K562 (cell line): Measurements from ENCODE around the gene OXLD1. TPM values are rescaled to one million over a fixed set of nuclear protein-coding genes. Genes with fewer than 3 reads are reported as not detected.
A peak's percentile ranks its signal among the peaks of the same experiment; 100 is the strongest.

Source experiments
- ATAC-seq: fragments of 200-7000 bp; cut with Tn5 transposase; 3 replicates; pipeline ENCODE4 v1.9.1; 2020; ENCODE audit warnings: moderate library complexity
- BruUV-seq: library from RNA; stranded (reverse); fragments of 400-500 nt; replicated peaks from 2 replicates; lab custom pipeline; 2021; lab: Mats Ljungman, UMichigan
- CTCF ChIA-PET: fragments of 300-600 bp; formaldehyde crosslinking; extraction: SDS; loops from one replicate; lab custom pipeline; 2021; ENCODE audit warnings: low intra/inter-chr PET ratio; lab: Yijun Ruan, JAX
- POLR2A ChIA-PET: fragments of 300-600, 350-650 bp; sonication (Branson Sonifier 250); formaldehyde crosslinking; extraction: SDS; loops from one replicate; lab custom pipeline; 2021; ENCODE audit warnings: antibody characterized with exemption, inconsistent platforms; lab: Yijun Ruan, JAX
- DNase-seq, 4 experiments: peaks; one replicate each; pipeline versions ENCODE4 v3.0.0 to v3.0.0-alpha.2; 2011 to 2018; ENCODE audit warnings: low spot score in 3 of 4, mixed read lengths in 3 of 4; ENCODE audit errors: extremely low read depth in 1 of 4
- FAIRE-seq: peaks from 2 replicates; lab custom pipeline; 2011; peaks lifted over from hg19 to GRCh38; lab: Jason Lieb, UNC
- H2AFZ ChIP-seq: 2 replicates; pipeline ENCODE4 v1.6.0; 2011; ENCODE audit warnings: low read depth, low read length, control low read depth, inconsistent platforms
- H3K27ac ChIP-seq: fragments of 200-600 bp; 3 replicates; pipeline ENCODE4 v1.8.0; 2011; ENCODE audit warnings: low read depth, mild to moderate bottlenecking, control low read depth, inconsistent platforms, low read length, moderate library complexity, mixed read lengths; ENCODE audit errors: extremely low read depth
- H3K27me3 ChIP-seq, 2 experiments: fragments of 300-600 bp in 1 of 2; 2 replicates in 1 of 2; 3 replicates in 1 of 2; pipeline versions ENCODE4 v1.6.0 to v1.8.0; 2011; ENCODE audit warnings: inconsistent platforms in 2 of 2, low read length in 2 of 2, mild to moderate bottlenecking in 1 of 2, mixed read lengths in 1 of 2, moderate library complexity in 1 of 2; ENCODE audit not compliant: control insufficient read depth in 2 of 2, insufficient read depth in 2 of 2
- H3K36me3 ChIP-seq: fragments of 300-600 bp; 3 replicates; pipeline ENCODE4 v1.8.0; 2011; ENCODE audit warnings: mild to moderate bottlenecking, low read length, inconsistent platforms; ENCODE audit not compliant: control insufficient read depth, insufficient read depth
- H3K4me1 ChIP-seq, 2 experiments: fragments of 200-600 bp in 1 of 2; replicated peaks in 1 of 2; 2 replicates in 1 of 2; 3 replicates in 1 of 2; pipeline versions ENCODE4 v1.5.1 to v1.8.0; 2011; ENCODE audit warnings: inconsistent platforms in 2 of 2, low read length in 2 of 2, mild to moderate bottlenecking in 1 of 2, mixed read lengths in 1 of 2, moderate library complexity in 1 of 2; ENCODE audit not compliant: control insufficient read depth in 2 of 2, insufficient read depth in 2 of 2
- H3K4me2 ChIP-seq: 2 replicates; pipeline ENCODE4 v1.6.1; 2011; ENCODE audit warnings: low read length, control low read depth, inconsistent platforms, mixed read lengths; ENCODE audit not compliant: insufficient read depth
- H3K4me3 ChIP-seq: fragments of 200-600 bp; sonication (generic), shearing (Covaris generic); 2 replicates; pipeline ENCODE4 v1.5.1; 2016; ENCODE audit warnings: control low read depth, inconsistent platforms
- H3K79me2 ChIP-seq: fragments of 200-600 bp; 3 replicates; pipeline ENCODE4 v1.8.0; 2011; ENCODE audit warnings: low read length, inconsistent platforms; ENCODE audit not compliant: control insufficient read depth, insufficient read depth
- H3K9ac ChIP-seq, 2 experiments: 2 replicates each; pipeline versions ENCODE4 v1.6.0 to v1.6.1; 2011; ENCODE audit warnings: low read depth in 2 of 2, low read length in 2 of 2, control low read depth in 1 of 2, inconsistent platforms in 1 of 2, mild to moderate bottlenecking in 1 of 2, mixed read lengths in 1 of 2; ENCODE audit not compliant: insufficient read depth in 1 of 2
- H3K9me1 ChIP-seq: one replicate; pipeline ENCODE4 v1.6.0; 2011; ENCODE audit warnings: inconsistent platforms, mild to moderate bottlenecking, low read length, moderate library complexity; ENCODE audit not compliant: control insufficient read depth, insufficient read depth
- H3K9me3 ChIP-seq: replicated peaks from 2 replicates; pipeline ENCODE4 v1.5.1; 2011; ENCODE audit warnings: low read depth, low read length, inconsistent platforms; ENCODE audit not compliant: control insufficient read depth, insufficient read depth
- H4K20me1 ChIP-seq: replicated peaks from 2 replicates; pipeline ENCODE4 v1.6.1; 2011; ENCODE audit warnings: low read length, inconsistent platforms, mixed read lengths; ENCODE audit not compliant: control insufficient read depth, insufficient read depth
- CBFB ChIP-seq: sonication (generic); formaldehyde crosslinking; IDR thresholded peaks from 2 replicates; pipeline ENCODE4 v1.4.0; 2020; ENCODE audit warnings: mild to moderate bottlenecking, missing genetic modification reagents
- DEAF1 ChIP-seq: fragments of 450-650 bp; formaldehyde crosslinking; IDR thresholded peaks from 2 replicates; pipeline ENCODE4 v1.4.0; 2020; ENCODE audit warnings: mild to moderate bottlenecking, moderate library complexity
- E4F1 ChIP-seq: fragments of 250-450 bp; sonication (Bioruptor Pico); IDR thresholded peaks from 2 replicates; pipeline ENCODE4 v1.5.0; 2021; ENCODE audit warnings: mild to moderate bottlenecking, borderline replicate concordance
- GMEB1 ChIP-seq: fragments of 250-450 bp; sonication (Bioruptor Pico); IDR thresholded peaks from 2 replicates; pipeline ENCODE4 v1.4.0; 2020; ENCODE audit warnings: mild to moderate bottlenecking
- NUFIP1 ChIP-seq: fragments of 450-650 bp; IDR thresholded peaks from 2 replicates; pipeline ENCODE4 v1.6.1; 2018; ENCODE audit not compliant: partially characterized antibody
- RFX1 ChIP-seq: fragments of 450-650 bp; IDR thresholded peaks from 2 replicates; pipeline ENCODE4 v1.6.1; 2016; ENCODE audit warnings: mild to moderate bottlenecking, moderate library complexity
- SPI1 ChIP-seq: IDR thresholded peaks from 2 replicates; pipeline ENCODE4 v1.6.1; 2011; ENCODE audit warnings: low read depth, low read length, control low read depth, borderline replicate concordance
- ZFPM2 ChIP-seq: fragments of 250-450 bp; sonication (Bioruptor Pico); IDR thresholded peaks from 2 replicates; pipeline ENCODE4 v1.5.1; 2022; ENCODE audit warnings: mild to moderate bottlenecking
- ZNF316 ChIP-seq: fragments of 450-650 bp; IDR thresholded peaks from 2 replicates; pipeline ENCODE4 v1.6.1; 2016
- WGBS: fragments of 100-300 bp; shearing (Covaris generic); methylation state at CpG from one replicate; pipeline ENCODE4 v1.1.6; 2016; ENCODE audit warnings: low coverage, mixed read lengths; ENCODE audit not compliant: insufficient coverage; ENCODE audit errors: missing lambda C conversion rate; 5-methylcytosine and 5-hydroxymethylcytosine counted together
- in situ Hi-C: fragments of 300-500 bp; cut with MboI; formaldehyde crosslinking; loops from 4 replicates; pipeline ENCODE4 v1.15.0; 2018; ENCODE audit warnings: inconsistent platforms, mixed read lengths
- intact Hi-C: fragments of 100-400 bp; cut with micrococcal nuclease; formaldehyde crosslinking; loops from 2 replicates; pipeline ENCODE4 v1.14.2; 2022
- polyA plus RNA-seq, 8 experiments: library from polyadenylated mRNA; depleted of rRNA in 4 of 8; stranded (reverse) in 5 of 8; unstranded in 3 of 8; fragments of >200 nt; fragmentation: Nextera tagmentation in 2 of 8; fragmentation: Illumina TruSeq in 1 of 8; extraction: Ambion mirVana in 2 of 8; extraction: Trizol in 1 of 8; gene quantifications; 2 replicates each; pipeline versions ENCODE4 v1.2.1 to v1.2.3, GENCODE V29; 2011 to 2014; ENCODE audit warnings: inconsistent platforms in 1 of 8, missing spikeins in 1 of 8
- total RNA-seq, 7 experiments: library from RNA; depleted of rRNA in 6 of 7; stranded (reverse); fragments of >200 nt in 6 of 7; fragmentation: Illumina TruSeq in 2 of 7; extraction: Trizol in 2 of 7; gene quantifications; 2 replicates each; pipeline versions ENCODE4 v1.2.1 to v1.2.3, GENCODE V29; 2011 to 2021; ENCODE audit warnings: low replicate concordance in 1 of 7

OXLD1 gene
- total and polyA plus RNA-seq, 9 of the 15 experiments (the other 6 are each of a cell fraction or from before 2014, with no cell fraction given) = 4.4 to 115 (median 29.3) TPM

GRCh38 chr17:81682565-81683207 lies 16.3 kb upstream of the OXLD1 start:
- CTCF ChIA-PET = no interaction called here
- intact Hi-C loops = no loop called here
- TF ChIP-seq ZNF316 (peak; percentile 40), CBFB (CRISPR knock-in tag) (0 out of 2 replicates have a peak, but pooled peaks have one; percentile 32), SPI1 (0 out of 2 replicates have a peak, but pooled peaks have one; percentile 18), RFX1 (peak; percentile 73), ZFPM2 (CRISPR knock-in tag) (no peak)
- TF ChIP-seq, all 486 proteins: peak for 4
- Histone ChIP-seq H3K9me1 (peaks cover 6% of the 10 kb centered on the region), H3K4me2 (peak overlapping the region; percentile 90), H3K36me3 (peaks cover 41% of the 10 kb centered on the region; the same call in 2 of the 3 replicates), H3K27ac (peak overlapping the region; percentile 78), H3K27me3 (no peaks in the 10 kb centered on the region), H3K79me2 (peaks cover 55% of the 10 kb centered on the region), H3K9ac (peak overlapping the region; percentile 96 to 99), H3K4me3 (peak overlapping the region; percentile 96), H4K20me1 (peaks cover 12% of the 10 kb centered on the region; the same call in 1 of the 2 replicates), H3K9me3 (no peaks in the 10 kb centered on the region), H3K4me1 (peaks cover 13 to 52% of the 10 kb centered on the region in 2 experiments), H2AFZ (peak overlapping the region; percentile 78; the same call in 1 of the 2 replicates)
- ATAC-seq = no peak
- in situ Hi-C loops = no loop called here
- DNase-seq = no peak
- WGBS = 9% methylated on average over 19 of the region's 19 CpGs
- no peak for FAIRE-seq
- BruUV-seq = no TSS peak
- POLR2A ChIA-PET = interaction anchor here (0.6 to 3.5 kb wide), 15 partner anchors 8 to 63 kb away, joined by 3 to 39 read pairs (median 5); partner anchors contain the start of genes CCDC137, MRPL12 and OXLD1

- peaks cover 6% of the 10 kb centered on the region for H3K9me1 ChIP-seq
- H3K27ac ChIP-seq = no peak overlapping the region
- no TSS peak for BruUV-seq
- ATAC-seq (no peak), FAIRE-seq (no peak), DNase-seq (no peak)
- no peak overlapping the region for H3K4me2 ChIP-seq
- H3K4me1 ChIP-seq = peaks cover 13 to 50% of the 10 kb centered on the region in 2 experiments
- 90% methylated on average over 11 of the region's 17 CpGs for WGBS
- H2AFZ ChIP-seq = no peak overlapping the region
- H3K79me2 ChIP-seq = peaks cover 49% of the 10 kb centered on the region
- H3K9me3 ChIP-seq = no peaks in the 10 kb centered on the region
- ChIA-PET POLR2A (interaction anchor here (1.0 to 2.0 kb wide), 3 partner anchors 9 to 14 kb away, joined by 3 to 8 read pairs (median 4); no protein-coding TSS in a partner anchor), CTCF (no interaction called here)
- peaks cover 7% of the 10 kb centered on the region; the same call in 1 of the 2 replicates for H4K20me1 ChIP-seq
- no peak overlapping the region for H3K4me3 ChIP-seq
- H3K36me3 ChIP-seq = peaks cover 31% of the 10 kb centered on the region; the same call in 2 of the 3 replicates
- in situ Hi-C loops = no loop called here
- H3K27me3 ChIP-seq = no peaks in the 10 kb centered on the region
- H3K9ac ChIP-seq = no peak overlapping the region
- intact Hi-C loops = no loop called here
- no peak for TF ChIP-seq GMEB1
- TF ChIP-seq DEAF1 (CRISPR knock-in tag) = no peak
- TF ChIP-seq NUFIP1 = no peak
- no peak for TF ChIP-seq E4F1 (CRISPR knock-in tag)
These were observed 15.3 kb upstream of the OXLD1 start for GRCh38 chr17:81681672-81682071.
